Measurements from ENCODE around the gene PPEF1.
"Not testable (repeated sequence)": the region's sequence is repeated elsewhere in the genome, so short reads cannot be mapped to it uniquely, and the experiment has no call there.

The PPEF1 gene

DNA sequence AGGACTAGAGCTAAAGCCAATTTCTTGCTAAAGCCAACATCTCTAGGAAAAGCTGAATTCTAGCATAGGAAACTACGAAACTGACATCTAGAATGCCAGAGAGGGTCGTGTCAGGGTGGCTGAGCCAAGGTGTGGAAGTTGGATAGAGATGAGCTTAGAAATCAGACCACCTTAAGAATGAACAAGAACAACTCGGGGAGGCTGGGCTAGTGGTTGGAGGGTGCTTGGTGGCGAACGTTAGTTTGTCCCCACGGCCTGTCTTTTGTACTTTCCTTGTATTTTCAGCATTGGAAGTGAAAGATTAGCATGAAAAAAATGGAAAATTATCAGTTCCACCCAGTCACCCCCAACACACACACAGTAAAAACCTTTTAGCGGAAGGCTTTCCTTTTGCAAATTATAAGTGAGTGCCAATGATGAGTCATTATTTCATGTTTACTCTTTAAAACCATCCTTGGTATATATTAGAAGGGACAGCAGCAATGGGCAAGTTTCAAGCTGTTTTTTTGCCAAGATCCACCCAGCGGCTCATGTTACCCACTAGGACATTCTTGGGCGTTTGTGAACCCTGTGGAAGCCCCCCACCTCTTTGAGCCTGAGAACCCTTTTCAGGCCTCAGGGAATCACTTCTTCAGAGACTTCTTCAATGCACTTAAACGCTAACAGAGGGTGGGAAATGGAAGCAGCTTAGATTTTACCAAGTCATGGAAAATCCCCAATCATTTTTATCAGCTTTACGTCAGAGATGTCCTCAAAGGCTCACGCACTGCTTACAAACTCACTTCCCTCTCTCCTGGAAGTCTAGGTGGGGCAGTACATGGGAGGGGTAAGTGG lies 4.9 kb upstream of the PPEF1 start:
- no peak for DNase-seq

DNA sequence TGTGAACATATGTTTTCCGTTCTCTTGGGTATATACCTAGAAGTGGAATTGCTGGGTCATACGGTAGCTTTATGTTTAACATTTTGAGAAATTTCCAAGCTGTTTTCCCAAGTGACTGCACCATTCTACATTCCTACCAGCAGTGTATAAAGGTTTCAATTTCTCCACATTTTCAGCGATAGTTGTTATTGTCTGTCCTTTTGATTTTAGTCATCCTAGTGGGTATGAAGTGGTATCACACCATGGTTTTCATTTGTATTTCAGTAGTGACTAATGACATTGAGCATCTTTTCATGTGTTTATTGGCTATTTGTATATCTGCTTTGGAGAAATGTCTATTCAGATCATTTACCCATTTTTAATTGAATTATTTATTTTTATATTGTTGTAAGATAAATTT lies 2.4 kb downstream of the PPEF1 start:
- DNase-seq = no peak

DNA sequence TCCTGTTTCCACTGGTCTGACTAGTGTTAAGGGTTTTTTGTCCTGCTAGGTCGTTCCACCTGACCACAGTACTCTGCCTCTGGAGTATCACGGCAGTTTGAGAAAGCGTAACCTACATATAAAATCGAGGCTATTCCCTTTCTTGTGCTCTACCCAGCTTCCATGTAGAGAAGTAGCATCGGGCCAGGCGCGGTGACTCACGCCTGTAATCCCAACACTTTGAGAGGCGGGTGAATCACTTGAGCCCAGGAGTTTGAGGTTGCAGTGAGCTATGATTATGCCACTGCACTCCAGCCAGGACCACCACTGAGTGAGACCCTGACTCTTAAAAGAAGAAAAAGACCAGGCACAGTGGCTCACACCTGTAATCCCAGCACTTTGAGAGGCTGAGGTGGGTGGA lies 7.5 kb downstream of the PPEF1 start:
- DNase-seq = no peak

DNA sequence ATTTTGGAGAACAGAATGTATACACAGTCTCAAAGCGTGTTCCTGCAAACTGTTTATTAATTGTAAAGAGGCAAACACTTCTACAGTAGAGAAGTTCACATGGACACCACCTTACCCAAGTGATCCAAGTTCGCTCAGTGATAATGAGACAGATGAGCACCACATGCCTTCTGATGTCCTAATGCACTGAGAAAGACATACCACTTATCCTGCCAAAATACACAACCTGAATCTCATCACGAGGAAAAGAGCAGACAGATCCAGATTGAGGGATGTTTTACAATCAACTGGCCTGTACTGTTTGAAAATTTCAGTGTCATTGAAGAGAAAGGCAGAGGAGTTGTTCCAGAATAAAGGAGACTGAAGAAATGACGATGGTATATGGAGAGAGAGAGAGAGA lies 12.4 kb downstream of the PPEF1 start:
- no peak for DNase-seq

- no peak for DNase-seq
Measured at GRCh38 chrX:18721683-18722499, 14.4 kb downstream of the PPEF1 start.

DNA sequence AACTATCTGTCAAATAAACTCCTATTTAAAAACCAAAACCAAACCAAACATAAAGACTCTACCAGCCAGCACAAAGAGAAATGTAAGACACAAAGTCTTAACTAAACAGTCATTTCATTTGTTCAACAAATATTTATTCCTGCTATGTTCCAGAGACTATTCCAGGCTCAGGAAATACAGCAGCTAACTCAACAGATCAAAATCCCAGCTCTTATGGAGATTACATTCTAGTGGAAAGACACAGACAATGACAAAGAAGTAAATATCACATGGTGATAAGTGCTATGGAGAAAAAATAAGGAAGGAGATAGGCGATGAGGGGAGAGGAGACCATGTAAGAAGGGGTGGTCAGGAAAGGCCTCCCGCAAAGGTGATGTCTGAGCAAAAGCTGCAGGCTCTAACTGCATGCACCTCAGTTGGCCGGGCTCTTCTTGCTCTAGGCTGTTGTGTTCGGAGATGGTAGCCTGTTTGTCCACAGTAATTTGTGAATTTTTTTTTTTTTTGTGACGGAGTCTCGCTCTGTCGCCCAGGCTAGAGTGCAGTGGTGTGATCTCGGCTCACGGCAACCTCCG lies 15.1 kb downstream of the PPEF1 start:
- no peak for DNase-seq

DNA sequence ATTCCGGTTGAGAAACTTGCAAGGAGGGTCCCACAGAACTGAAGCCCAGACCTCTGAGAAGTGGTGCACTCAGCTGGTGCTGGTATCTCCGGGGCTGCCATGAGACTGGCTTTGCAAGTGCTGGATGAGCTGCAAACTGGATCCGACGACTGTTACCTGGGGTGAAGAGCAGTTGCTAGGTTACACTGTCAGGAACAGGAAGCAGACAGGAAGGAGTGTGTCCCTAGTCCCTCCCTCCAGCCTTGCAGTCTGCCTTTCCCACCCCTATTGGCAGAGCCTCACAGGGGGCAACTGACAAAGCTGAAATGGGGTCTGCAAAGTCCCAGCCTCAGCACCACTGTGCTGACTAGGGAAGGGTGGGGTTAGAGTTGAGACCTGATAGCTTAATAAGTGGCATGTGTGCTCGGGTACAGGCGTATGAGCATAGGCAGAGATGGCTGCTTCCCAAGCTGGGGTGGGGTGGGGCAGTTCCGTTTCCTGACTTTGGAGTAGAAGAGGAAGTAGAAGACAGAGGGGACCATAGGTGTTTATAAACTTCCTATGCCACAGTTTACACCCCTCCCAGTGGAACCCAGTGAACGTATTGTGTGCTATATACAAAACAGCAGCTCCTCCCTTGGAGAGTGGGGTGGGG lies 18.0 kb downstream of the PPEF1 start:
- DNase-seq = no peak

GRCh38 chrX:18733287-18733686 lies 25.8 kb downstream of the PPEF1 start:
- DNase-seq = no peak

- DNase-seq = not testable (repeated sequence)
Measured at GRCh38 chrX:18739609-18740008, 32.2 kb downstream of the PPEF1 start.

GRCh38 chrX:18748499-18748898 lies 41.1 kb downstream of the PPEF1 start:
- DNase-seq = no peak

GRCh38 chrX:18753631-18754030 lies 46.2 kb downstream of the PPEF1 start:
- DNase-seq = no peak

DNA sequence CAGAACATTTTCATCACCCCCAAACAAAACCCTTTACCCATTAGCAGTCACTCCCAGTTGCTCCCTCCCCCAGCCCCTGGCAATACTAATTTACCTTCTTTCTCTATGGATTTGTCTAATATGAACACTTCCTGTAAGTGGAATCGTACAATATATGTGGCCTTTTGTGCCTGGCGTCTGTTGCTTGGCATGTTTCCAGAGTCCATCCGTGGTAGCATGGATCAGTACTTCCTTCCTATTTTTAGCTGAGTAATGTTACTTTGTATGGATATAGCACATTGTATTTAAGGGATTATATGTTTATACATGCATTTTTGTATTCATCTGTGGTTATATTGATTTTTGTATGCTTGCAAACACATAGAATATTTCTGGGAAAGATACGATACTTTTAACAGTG lies 48.2 kb downstream of the PPEF1 start:
- DNase-seq = no peak

GRCh38 chrX:18757956-18758932 lies 50.8 kb downstream of the PPEF1 start:
- DNase-seq = no peak

DNA sequence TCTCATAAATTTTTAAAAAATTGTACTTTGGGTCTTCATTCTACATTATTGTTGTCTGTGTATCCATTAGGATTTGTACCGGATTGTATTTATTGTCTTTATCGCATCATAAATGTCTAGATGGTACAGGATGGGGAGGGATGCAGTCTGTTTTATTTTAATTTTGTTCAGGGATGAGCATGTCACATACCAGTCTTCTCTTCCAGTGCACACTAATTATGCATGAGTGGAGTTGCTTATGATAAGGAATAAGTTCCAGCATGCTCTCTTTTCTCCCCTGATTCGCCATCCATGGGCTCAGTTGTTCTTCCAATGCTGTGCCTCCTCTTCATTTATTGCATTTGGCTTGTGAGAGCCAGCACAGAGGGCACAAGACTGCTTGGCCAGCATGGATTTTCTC lies 54.3 kb downstream of the PPEF1 start:
- no peak for DNase-seq

GRCh38 chrX:18763106-18763505 lies 55.7 kb downstream of the PPEF1 start:
- not testable (repeated sequence) for DNase-seq

GRCh38 chrX:18769364-18769763 lies 61.9 kb downstream of the PPEF1 start:
- no peak for DNase-seq

DNA sequence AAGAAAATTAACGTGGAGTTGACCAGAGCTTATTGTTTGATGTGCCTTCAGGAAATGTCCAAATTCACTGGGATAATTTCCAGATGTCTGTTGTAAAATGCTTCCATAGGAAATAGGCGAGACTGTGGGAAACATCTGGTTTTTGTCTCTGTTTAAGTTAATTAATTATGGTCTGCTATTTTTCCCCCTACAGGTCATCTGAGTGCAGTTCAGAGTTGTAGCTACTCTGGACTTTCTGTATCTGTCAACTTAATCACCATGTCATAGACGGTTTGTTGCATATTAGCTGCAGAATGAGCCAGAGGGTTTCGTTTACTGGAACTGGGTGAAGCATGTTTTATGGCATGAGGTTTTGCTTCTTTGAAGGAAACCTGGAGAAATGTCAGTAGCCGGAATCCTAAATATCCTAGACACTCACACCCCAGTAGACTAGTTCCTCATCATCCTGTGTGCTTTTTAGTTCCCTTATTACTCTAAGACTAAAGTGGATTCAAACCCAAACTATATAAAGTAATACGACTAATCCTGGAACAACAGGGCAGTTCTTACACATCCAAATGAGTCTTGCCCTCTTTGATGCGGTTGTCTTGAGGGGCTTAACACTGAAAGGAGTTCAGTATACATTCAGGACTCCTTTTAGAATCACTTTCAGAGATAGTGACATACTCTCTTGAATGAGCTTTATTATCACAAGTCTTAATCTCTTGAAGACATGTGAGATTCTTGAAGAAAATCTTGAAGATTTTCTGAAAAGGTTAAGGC lies 62.5 kb downstream of the PPEF1 start:
- DNase-seq = no peak

GRCh38 chrX:18789916-18790315 lies 82.5 kb downstream of the PPEF1 start:
- no peak for DNase-seq

GRCh38 chrX:18792828-18793227 lies 85.4 kb downstream of the PPEF1 start:
- DNase-seq = no peak

GRCh38 chrX:18793601-18794089 lies 86.2 kb downstream of the PPEF1 start:
- DNase-seq = no peak

- DNase-seq = no peak
Measured at GRCh38 chrX:18797141-18797540, 89.7 kb downstream of the PPEF1 start.

Data from CD4-positive, alpha-beta T cell treated with Interleukin-10 for 1 hour (primary cell).